Prostate gland (tissue), 2 donors: Measurements from ENCODE around the gene GBE1. TPM values are rescaled to one million over a fixed set of nuclear protein-coding genes. Genes with fewer than 3 reads are reported as not detected.
A peak's percentile ranks its signal among the peaks of the same experiment; 100 is the strongest.

Experiments
- DNase-seq: peaks from one replicate; pipeline ENCODE4 v3.0.0-alpha.2; 2019; ENCODE audit warnings: low spot score
- H3K27ac ChIP-seq, 2 donors: fragments of 200-600 bp; sonication (generic); 2 replicates each; pipeline ENCODE4 v1.5.1; 2017 to 2019
- H3K27me3 ChIP-seq: fragments of 200-600 bp; sonication (generic); replicated peaks from 2 replicates; pipeline ENCODE4 v1.5.1; 2019; ENCODE audit not compliant: insufficient read depth
- H3K36me3 ChIP-seq, 2 donors: fragments of 200-600 bp; sonication (generic); 1 replicate in 1 of 2; 2 replicates in 1 of 2; pipeline versions ENCODE4 v1.5.1 to v1.8.1; 2017 to 2019
- H3K4me1 ChIP-seq: fragments of 200-600 bp; sonication (generic); replicated peaks from 2 replicates; pipeline ENCODE4 v1.5.1; 2019
- H3K4me3 ChIP-seq, 2 donors: fragments of 200-600 bp; sonication (generic); 2 replicates each; pipeline ENCODE4 v1.5.1; 2017 to 2019
- H3K9me3 ChIP-seq: fragments of 200-600 bp; sonication (generic); 2 replicates; pipeline ENCODE4 v1.5.1; 2017
- CTCF ChIP-seq, 4 experiments: fragments of 200-600 bp in 2 of 4; fragments of 450-650 bp in 2 of 4; sonication (generic) in 2 of 4; IDR thresholded peaks; 1 replicate in 3 of 4; 2 replicates in 1 of 4; pipeline ENCODE4 v1.5.1; 2016 to 2019; ENCODE audit warnings: antibody characterized with exemption in 4 of 4, mild to moderate bottlenecking in 2 of 4, moderate library complexity in 2 of 4
- POLR2A ChIP-seq: fragments of 450-650 bp; IDR thresholded peaks from one replicate; pipeline ENCODE4 v1.6.1; 2016; ENCODE audit warnings: antibody characterized with exemption, mild to moderate bottlenecking
- POLR2AphosphoS5 ChIP-seq: sonication (generic); formaldehyde crosslinking; IDR thresholded peaks from one replicate; pipeline ENCODE4 v1.6.1; 2017; ENCODE audit warnings: antibody characterized with exemption
- WGBS: methylation state at CpG from one replicate; pipeline ENCODE4 v1.1.5; 2018; 5-methylcytosine and 5-hydroxymethylcytosine counted together
- intact Hi-C: fragments of 100-400 bp; cut with DNase I; formaldehyde crosslinking; loops from one replicate; pipeline ENCODE4 v1.14.2; 2022
- total RNA-seq, 2 donors: library from RNA; depleted of rRNA; stranded (reverse); fragments of >200 nt; gene quantifications; one replicate each; pipeline ENCODE4 v1.1.0, GENCODE V29; 2016

GBE1 gene
- total RNA-seq, 2 donors from 2014 or later: 15.8 to 18.3 TPM

- no peaks in the 10 kb centered on the region for H3K4me1 ChIP-seq
- H3K27ac ChIP-seq: no peak overlapping the region
- H3K36me3 ChIP-seq: no peaks in the 10 kb centered on the region
- no peaks in the 10 kb centered on the region for H3K9me3 ChIP-seq
- TF ChIP-seq CTCF (IDR thresholded peaks at IDR 0.05): no peak
- no peak for TF ChIP-seq POLR2A
- peak; percentile 5 for TF ChIP-seq POLR2AphosphoS5
- DNase-seq: no peak
- no peaks in the 10 kb centered on the region for H3K27me3 ChIP-seq
- intact Hi-C loops: no loop called here
- no peak overlapping the region for H3K4me3 ChIP-seq
- WGBS: 57% methylated on average over 3 of the region's 3 CpGs
Observed at GRCh38 chr3:81716870-81717509, 44.5 kb downstream of the GBE1 start.

GRCh38 chr3:81713031-81713430 is 48.4 kb downstream of the GBE1 start:
- WGBS: 38% methylated on average over 4 of the region's 4 CpGs
- Histone ChIP-seq H3K4me3 (no peak overlapping the region), H3K27me3 (no peaks in the 10 kb centered on the region), H3K4me1 (no peaks in the 10 kb centered on the region), H3K36me3 (no peaks in the 10 kb centered on the region), H3K27ac (no peak overlapping the region), H3K9me3 (no peaks in the 10 kb centered on the region)
- no peak for TF ChIP-seq POLR2A
- intact Hi-C loops: no loop called here
- no peak for DNase-seq

GRCh38 chr3:81709606-81710005 is 51.8 kb downstream of the GBE1 start:
- intact Hi-C loops: no loop called here
- Histone ChIP-seq H3K4me1 (no peaks in the 10 kb centered on the region), H3K27ac (no peak overlapping the region), H3K9me3 (no peaks in the 10 kb centered on the region), H3K4me3 (no peak overlapping the region), H3K27me3 (no peaks in the 10 kb centered on the region), H3K36me3 (no peaks in the 10 kb centered on the region)
- DNase-seq: no peak
- no peak for TF ChIP-seq POLR2AphosphoS5
- no peak for TF ChIP-seq POLR2A
- no peak for TF ChIP-seq CTCF (IDR thresholded peaks at IDR 0.05)
- WGBS: 86% methylated on average over 2 of the region's 2 CpGs

- intact Hi-C loops: no loop called here
- Histone ChIP-seq H3K36me3 (no peaks in the 10 kb centered on the region), H3K4me1 (no peaks in the 10 kb centered on the region), H3K27ac (no peak overlapping the region), H3K27me3 (no peaks in the 10 kb centered on the region), H3K4me3 (no peak overlapping the region), H3K9me3 (no peaks in the 10 kb centered on the region)
- TF ChIP-seq POLR2A (no peak), CTCF (IDR thresholded peaks at IDR 0.05) (no peak), POLR2AphosphoS5 (no peak)
- DNase-seq: no peak
Observed at GRCh38 chr3:81707996-81708395, 53.4 kb downstream of the GBE1 start.

GRCh38 chr3:81702126-81702525 is 59.3 kb downstream of the GBE1 start:
- Histone ChIP-seq H3K27me3 (no peaks in the 10 kb centered on the region), H3K27ac (no peak overlapping the region), H3K36me3 (no peaks in the 10 kb centered on the region), H3K9me3 (no peaks in the 10 kb centered on the region), H3K4me1 (no peaks in the 10 kb centered on the region), H3K4me3 (no peak overlapping the region)
- no peak for DNase-seq
- TF ChIP-seq POLR2A (no peak), CTCF (IDR thresholded peaks at IDR 0.05) (no peak), POLR2AphosphoS5 (no peak)
- 74% methylated on average over 2 of the region's 2 CpGs for WGBS
- intact Hi-C loops: no loop called here
